Stromal cell of bone marrow (primary cell): ENCODE results near the gene PANK4.
"Not testable (repeated sequence)": the region's sequence is repeated elsewhere in the genome, so short reads cannot be mapped to it uniquely, and the experiment has no call there.

Source experiments
- DNase-seq: peaks from one replicate; pipeline ENCODE4 v3.0.0-alpha.2; 2012; ENCODE audit warnings: low read depth

The PANK4 gene

DNA sequence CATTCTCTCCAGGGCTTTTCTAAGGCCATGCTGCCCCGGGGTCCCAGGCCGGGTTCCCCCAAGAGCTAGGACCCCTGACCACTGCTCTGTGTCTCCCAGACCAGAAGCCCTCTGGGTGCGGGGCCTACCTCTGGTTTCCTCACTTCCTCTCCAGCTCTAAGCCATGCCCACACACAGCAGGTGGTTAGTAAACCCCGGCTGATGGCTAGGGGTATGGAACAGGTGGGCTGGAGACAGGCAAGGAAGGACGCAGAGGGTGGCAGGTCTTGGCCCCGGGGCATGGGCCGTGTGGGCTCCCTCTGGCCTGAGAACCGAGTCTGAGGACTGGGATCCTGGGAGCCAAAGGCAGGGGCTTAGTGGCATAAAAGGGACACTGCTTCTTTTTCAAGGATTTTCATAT, 66.2 kb downstream of the PANK4 start:
- no peak for DNase-seq

GRCh38 chr1:2459757-2460156, 66.6 kb downstream of the PANK4 start:
- no peak for DNase-seq

DNA sequence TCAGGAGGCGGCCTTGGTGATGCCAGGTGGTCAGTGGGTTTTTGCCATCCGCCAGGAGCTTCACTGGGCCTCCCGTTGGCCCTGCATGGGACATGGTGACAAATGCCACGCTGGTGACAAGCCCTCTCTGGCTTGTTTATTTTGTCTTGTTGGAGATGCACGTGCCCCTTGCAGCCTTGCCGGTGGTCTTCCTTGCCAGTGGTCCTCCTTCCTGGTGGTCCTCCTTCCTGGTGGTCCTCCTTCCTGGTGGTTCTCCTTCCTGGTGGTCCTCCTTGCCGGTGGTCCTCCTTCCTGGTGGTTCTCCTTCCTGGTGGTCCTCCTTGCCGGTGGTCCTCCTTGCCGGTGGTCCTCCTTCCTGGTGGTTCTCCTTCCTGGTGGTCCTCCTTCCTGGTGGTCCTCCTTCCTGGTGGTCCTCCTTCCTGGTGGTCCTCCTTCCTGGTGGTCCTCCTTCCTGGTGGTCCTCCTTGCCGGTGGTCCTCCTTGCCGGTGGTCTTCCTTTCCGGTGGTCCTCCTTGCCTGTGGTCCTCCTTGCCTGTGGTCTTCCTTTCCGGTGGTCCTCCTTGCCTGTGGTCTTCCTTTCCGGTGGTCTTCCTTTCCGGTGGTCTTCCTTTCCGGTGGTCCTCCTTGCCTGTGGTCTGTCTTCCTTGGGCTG, 67.2 kb downstream of the PANK4 start:
- DNase-seq: not testable (repeated sequence)

GRCh38 chr1:2458687-2459086, 67.7 kb downstream of the PANK4 start:
- DNase-seq: no peak
